ENCODE data around the gene LTBP3.

- TF ChIP-seq EP300 (IDR thresholded peaks at IDR 0.05; ENCODE audit: low read depth), result no peak
- TF ChIP-seq CTCF (IDR thresholded peaks at IDR 0.05), result no peak
- no peak for TF ChIP-seq POLR2AphosphoS5 (IDR thresholded peaks at IDR 0.05)
Measured at GRCh38 chr11:65548395-65548794, 9.8 kb downstream of the LTBP3 start.

Data from transverse colon (tissue), 4 donors.